ENCODE results near the gene MOSPD2. TPM values are rescaled to one million over a fixed set of nuclear protein-coding genes. Genes with fewer than 3 reads are reported as not detected.

The MOSPD2 gene
- total and polyA plus RNA-seq, 2 of the 8 experiments (the other 6 are each of a cell fraction or from before 2014, with no cell fraction given): 4.5 to 12.1 TPM

DNA sequence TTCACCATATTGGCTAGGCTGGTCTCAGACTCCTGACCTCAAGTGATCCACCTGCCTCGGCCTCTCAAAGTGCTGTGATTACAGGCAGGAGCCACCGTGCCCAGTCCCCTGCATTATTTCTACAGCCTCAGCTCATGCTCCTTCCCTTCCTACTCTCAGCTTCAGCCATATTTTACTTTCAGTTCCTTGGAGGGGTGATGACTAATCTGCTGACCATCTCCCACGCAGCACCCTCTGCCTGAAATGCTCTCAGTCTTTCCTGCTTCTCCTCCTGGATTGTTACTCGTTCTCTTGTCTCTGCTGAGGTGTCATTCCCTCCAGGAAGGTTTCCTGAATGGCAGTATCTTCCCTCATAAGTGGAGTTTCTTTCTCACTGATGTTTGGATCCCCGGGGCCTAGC is 63.3 kb downstream of the MOSPD2 start:
- Histone ChIP-seq H3K4ac (replicated peaks; ENCODE audit: insufficient read length, low read depth, low read length) (no peak overlapping the region), H2BK5ac (ENCODE audit: low read depth, low read length) (no peak overlapping the region), H3K18ac (ENCODE audit: extremely low read depth, low read length) (no peak overlapping the region), H4K8ac (ENCODE audit: extremely low read depth, insufficient read depth, low read length) (no peak overlapping the region), H3K79me1 (ENCODE audit: low read depth, low read length) (no peaks in the 10 kb centered on the region), H4K5ac (ENCODE audit: insufficient read length, low read depth, low read length) (no peak overlapping the region), H2BK15ac (ENCODE audit: low read length) (no peak overlapping the region), H3K14ac (ENCODE audit: insufficient read length) (no peak overlapping the region), H3K23ac (ENCODE audit: insufficient read length) (no peak overlapping the region), H3K9me3 (ENCODE audit: insufficient read depth in 2 of 2, low read depth in 1 of 2, low read length in 1 of 2) (no peaks in the 10 kb centered on the region), H3K4me1 (replicated peaks in 1 of 4; ENCODE audit: control insufficient read depth in 3 of 4, insufficient read depth in 4 of 4, low read length in 3 of 4) (no peaks in the 10 kb centered on the region), H3K27ac (ENCODE audit: low read depth, low read length) (no peak overlapping the region), H3K9ac (replicated peaks in 1 of 4; ENCODE audit: extremely low read depth in 1 of 4, low read depth in 3 of 4, low read length in 3 of 4) (no peak overlapping the region), H3K79me2 (ENCODE audit: control insufficient read depth in 1 of 2, insufficient read depth in 2 of 2, low read length in 2 of 2) (no peaks in the 10 kb centered on the region), H3K36me3 (ENCODE audit: control insufficient read depth in 2 of 4, insufficient read depth in 4 of 4, low read length in 3 of 4) (no peaks in the 10 kb centered on the region), H2AK5ac (ENCODE audit: low read depth, low read length) (no peak overlapping the region), H3K23me2 (ENCODE audit: low read depth, low read length) (no peaks in the 10 kb centered on the region), H2BK120ac (replicated peaks; ENCODE audit: low read depth, low read length) (no peak overlapping the region), H2BK12ac (ENCODE audit: low read depth, low read length) (no peak overlapping the region), H2AFZ (ENCODE audit: low read length) (peak overlapping the region; percentile 62; the same call in 1 of the 2 replicates), H3K56ac (replicated peaks; ENCODE audit: insufficient read length, low read depth, low read length) (no peak overlapping the region), H4K20me1 (replicated peaks in 1 of 2; ENCODE audit: control insufficient read depth in 1 of 2, insufficient read depth in 2 of 2, low read length in 2 of 2) (no peaks in the 10 kb centered on the region), H3K4me3 (ENCODE audit: extremely low read depth in 1 of 4, insufficient read depth in 2 of 4, low read depth in 3 of 4, low read length in 4 of 4) (no peak overlapping the region), H2BK20ac (ENCODE audit: low read length) (no peak overlapping the region), H3K4me2 (ENCODE audit: insufficient read depth in 1 of 2, low read depth in 2 of 2, low read length in 2 of 2) (no peak overlapping the region), H4K91ac (replicated peaks; ENCODE audit: insufficient read length, low read length) (no peak overlapping the region), H3K27me3 (replicated peaks in 1 of 4; ENCODE audit: control insufficient read depth in 3 of 4, extremely low read depth in 1 of 4, insufficient read depth in 3 of 4, low read length in 3 of 4) (no peaks in the 10 kb centered on the region)
- CTCF ChIA-PET (ENCODE audit: partially characterized antibody): no interaction called here
- DNase-seq (ENCODE audit: low read depth in 1 of 2, low spot score in 2 of 2) (no peak), FAIRE-seq (no peak)
- POLR2A ChIA-PET (ENCODE audit: partially characterized antibody): no interaction called here
- TF ChIP-seq PHF8 (conservative IDR thresholded peaks at IDR 0.05; ENCODE audit: low read depth, low read length) (no peak), NRF1 (IDR thresholded peaks at IDR 0.05; ENCODE audit: low read depth, low read length) (no peak), EGR1 (IDR thresholded peaks at IDR 0.05; ENCODE audit: borderline replicate concordance, low read depth, low read length) (no peak), ASH2L (IDR thresholded peaks at IDR 0.05; ENCODE audit: low read length) (no peak), CREB1 (IDR thresholded peaks at IDR 0.05) (no peak), YY1 (IDR thresholded peaks at IDR 0.05; ENCODE audit: low read depth, low read length) (no peak), RXRA (IDR thresholded peaks at IDR 0.05; ENCODE audit: insufficient read depth, low read depth, low read length) (no peak), TAF7 (optimal IDR thresholded peaks at IDR 0.05; ENCODE audit: borderline replicate concordance, low read depth, low read length) (no peak), SAP30 (IDR thresholded peaks at IDR 0.05; ENCODE audit: insufficient read depth, insufficient replicate concordance, low read length) (no peak), RBBP5 (IDR thresholded peaks at IDR 0.05; ENCODE audit: borderline replicate concordance, low read depth, low read length) (no peak), POLR2AphosphoS5 (IDR thresholded peaks at IDR 0.05; ENCODE audit: low read depth, low read length) (no peak), BCL11A (IDR thresholded peaks at IDR 0.05; ENCODE audit: low read depth in 2 of 2, low read length in 2 of 2) (no peak), CTBP2 (IDR thresholded peaks at IDR 0.05; ENCODE audit: borderline replicate concordance, insufficient read depth, insufficient read length, low read length) (no peak), POLR2A (IDR thresholded peaks at IDR 0.05; ENCODE audit: control extremely low read depth in 1 of 2, low read depth in 2 of 2, low read length in 2 of 2) (no peak)
- TF ChIP-seq, protein P1, sequence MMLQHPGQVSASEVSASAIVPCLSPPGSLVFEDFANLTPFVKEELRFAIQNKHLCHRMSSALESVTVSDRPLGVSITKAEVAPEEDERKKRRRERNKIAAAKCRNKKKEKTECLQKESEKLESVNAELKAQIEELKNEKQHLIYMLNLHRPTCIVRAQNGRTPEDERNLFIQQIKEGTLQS (IDR thresholded peaks at IDR 0.05; ENCODE audit: insufficient read depth, low read depth, low read length): no peak
- 92% methylated on average over 3 of the region's 5 CpGs; no CpG with 5 or more reads in 1 of the 2 experiments for WGBS, 2 experiments (ENCODE audit: extremely low coverage in 1 of 2, insufficient coverage in 1 of 2, insufficient read length in 1 of 2, insufficient replicate concordance in 2 of 2, low coverage in 1 of 2, low lambda C conversion rate in 2 of 2, missing lambda C conversion rate in 1 of 2)

Measured in H1 (cell line).